Suprapubic skin (tissue), 3 donors: ENCODE measurements around the gene ACOX3.

Experiments used
- EP300 ChIP-seq: sonication (generic); formaldehyde crosslinking; IDR thresholded peaks from one replicate; pipeline ENCODE4 v1.6.1; 2017; ENCODE audit warnings: antibody characterized with exemption
- TF ChIP-seq, protein P1 (sequence below), 2 donors: fragments of 200-600 bp in 1 of 2; fragments of 450-650 bp in 1 of 2; sonication (generic) in 1 of 2; IDR thresholded peaks; one replicate each; pipeline ENCODE4 v1.5.1; 2016 to 2019; ENCODE audit warnings: antibody characterized with exemption in 2 of 2, mild to moderate bottlenecking in 1 of 2, moderate library complexity in 1 of 2

DNA sequence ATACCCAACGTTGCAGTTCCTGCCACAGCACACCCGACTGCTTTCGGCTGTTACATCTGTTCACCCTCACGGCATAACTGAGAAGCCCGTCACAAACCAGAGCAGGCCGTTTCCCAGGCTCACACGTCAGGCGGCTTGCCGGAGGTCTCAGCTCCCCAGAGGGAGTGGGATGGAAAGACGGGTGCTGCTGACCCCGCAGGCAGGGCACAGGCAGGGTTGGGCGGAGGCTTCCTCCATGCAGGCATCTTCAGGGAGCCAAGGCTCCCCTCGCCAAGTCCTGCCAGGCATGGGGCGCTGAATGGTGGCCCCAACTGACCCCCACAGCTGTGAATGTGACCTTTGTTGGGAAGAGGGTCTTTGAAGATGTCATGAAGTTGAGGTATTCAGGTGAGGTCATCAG lies 57.5 kb downstream of the ACOX3 start:
- TF ChIP-seq, protein P1, sequence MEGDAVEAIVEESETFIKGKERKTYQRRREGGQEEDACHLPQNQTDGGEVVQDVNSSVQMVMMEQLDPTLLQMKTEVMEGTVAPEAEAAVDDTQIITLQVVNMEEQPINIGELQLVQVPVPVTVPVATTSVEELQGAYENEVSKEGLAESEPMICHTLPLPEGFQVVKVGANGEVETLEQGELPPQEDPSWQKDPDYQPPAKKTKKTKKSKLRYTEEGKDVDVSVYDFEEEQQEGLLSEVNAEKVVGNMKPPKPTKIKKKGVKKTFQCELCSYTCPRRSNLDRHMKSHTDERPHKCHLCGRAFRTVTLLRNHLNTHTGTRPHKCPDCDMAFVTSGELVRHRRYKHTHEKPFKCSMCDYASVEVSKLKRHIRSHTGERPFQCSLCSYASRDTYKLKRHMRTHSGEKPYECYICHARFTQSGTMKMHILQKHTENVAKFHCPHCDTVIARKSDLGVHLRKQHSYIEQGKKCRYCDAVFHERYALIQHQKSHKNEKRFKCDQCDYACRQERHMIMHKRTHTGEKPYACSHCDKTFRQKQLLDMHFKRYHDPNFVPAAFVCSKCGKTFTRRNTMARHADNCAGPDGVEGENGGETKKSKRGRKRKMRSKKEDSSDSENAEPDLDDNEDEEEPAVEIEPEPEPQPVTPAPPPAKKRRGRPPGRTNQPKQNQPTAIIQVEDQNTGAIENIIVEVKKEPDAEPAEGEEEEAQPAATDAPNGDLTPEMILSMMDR (IDR thresholded peaks at IDR 0.05) = no peak
- no peak for TF ChIP-seq EP300
